EH (cell line): ENCODE results near the gene GOLGA6L9.
A peak's percentile ranks its signal among the peaks of the same experiment; 100 is the strongest.
"Not testable (repeated sequence)": the region's sequence is repeated elsewhere in the genome, so short reads cannot be mapped to it uniquely, and the experiment has no call there.

Source experiments
- DNase-seq: peaks from one replicate; pipeline ENCODE4 v3.0.0-alpha.2; 2015; ENCODE audit warnings: low read depth

Gene GOLGA6L9, protein sequence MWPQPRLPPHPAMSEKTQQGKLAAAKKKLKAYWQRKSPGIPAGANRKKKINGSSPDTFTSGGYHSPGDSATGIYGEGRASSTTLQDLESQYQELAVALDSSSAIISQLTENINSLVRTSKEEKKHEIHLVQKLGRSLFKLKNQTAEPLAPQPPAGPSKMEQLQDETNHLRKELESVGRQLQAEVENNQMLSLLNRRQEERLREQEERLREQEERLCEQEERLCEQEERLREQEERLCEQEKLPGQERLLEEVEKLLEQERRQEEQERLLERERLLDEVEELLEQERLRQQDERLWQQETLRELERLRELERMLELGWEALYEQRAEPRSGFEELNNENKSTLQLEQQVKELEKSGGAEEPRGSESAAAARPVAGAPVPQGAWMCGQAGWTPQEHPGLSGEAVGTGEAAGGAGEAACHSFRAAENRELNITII

DNA sequence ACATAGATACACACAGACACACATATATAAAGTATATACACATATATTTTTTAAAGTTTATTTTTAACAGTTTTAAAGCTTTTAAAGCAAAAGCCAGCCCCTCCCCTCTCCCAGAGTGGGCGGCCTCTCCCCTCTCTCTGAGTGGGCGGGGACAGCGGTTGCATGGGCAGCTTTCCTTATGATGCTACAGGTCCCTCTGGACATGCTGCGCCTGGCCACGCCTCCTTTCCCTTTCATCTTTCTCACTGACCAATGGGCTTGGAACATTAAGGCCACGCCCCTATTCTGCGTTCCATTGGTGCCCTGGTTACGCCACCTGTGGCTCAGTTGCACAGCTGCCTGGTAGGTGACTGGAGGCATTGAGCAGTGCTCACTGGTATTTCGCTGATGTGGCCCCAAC is at the start of gene GOLGA6L9:
GOLGA6L9 (plus strand) TSS at position 124 of the 400 bp plus-strand sequence; CDS start at position 388, 264 bp downstream.
- not testable (repeated sequence) for DNase-seq

DNA sequence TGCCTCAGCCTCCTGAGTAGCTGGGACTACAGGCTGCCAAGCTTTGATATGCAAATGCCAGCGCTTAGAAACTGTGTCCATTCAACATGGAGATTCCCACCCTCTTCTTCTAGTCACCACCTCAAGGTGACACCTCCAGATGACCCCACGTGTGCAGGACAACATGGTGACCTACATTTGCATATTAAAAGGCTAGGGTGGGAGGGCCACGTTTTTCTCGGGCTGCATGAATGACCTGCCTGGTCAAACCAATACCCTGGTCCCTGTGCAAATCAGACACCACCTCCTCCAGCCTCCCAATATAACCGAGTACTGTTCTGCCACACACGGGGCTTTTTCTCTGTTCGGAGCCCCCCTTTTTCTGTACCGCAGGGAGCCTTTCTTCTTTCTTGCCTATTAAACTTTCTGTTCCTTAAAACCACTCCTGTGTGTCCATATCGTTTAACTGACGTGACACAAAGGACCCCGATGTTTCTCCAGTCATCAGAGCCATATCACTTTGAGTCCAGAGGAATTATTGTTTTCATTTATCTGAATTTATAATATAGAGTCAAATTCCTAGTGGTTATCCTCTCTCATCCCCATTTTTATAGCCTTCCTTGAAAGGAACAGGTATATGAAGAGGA is 48.2 kb upstream of the GOLGA6L9 start:
- DNase-seq: not testable (repeated sequence)

DNA sequence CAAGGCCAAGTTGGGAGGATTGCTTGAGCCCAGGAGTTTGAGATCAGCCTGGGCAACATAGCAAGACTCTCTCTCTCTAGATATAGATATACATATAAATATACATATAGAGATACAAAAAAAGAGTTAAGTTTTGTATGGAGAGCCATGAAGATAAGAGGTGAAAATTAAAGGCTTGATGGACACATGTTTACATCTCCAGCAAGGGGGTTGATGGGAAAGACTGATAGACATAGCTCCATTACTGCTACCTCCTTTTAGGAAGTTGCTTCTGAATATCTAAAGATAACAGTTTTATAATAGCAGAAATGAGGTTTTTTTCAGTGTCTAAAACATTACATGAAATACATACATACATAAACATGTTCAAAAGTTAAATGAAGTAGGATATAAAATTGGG is 42.4 kb upstream of the GOLGA6L9 start:
- not testable (repeated sequence) for DNase-seq

DNA sequence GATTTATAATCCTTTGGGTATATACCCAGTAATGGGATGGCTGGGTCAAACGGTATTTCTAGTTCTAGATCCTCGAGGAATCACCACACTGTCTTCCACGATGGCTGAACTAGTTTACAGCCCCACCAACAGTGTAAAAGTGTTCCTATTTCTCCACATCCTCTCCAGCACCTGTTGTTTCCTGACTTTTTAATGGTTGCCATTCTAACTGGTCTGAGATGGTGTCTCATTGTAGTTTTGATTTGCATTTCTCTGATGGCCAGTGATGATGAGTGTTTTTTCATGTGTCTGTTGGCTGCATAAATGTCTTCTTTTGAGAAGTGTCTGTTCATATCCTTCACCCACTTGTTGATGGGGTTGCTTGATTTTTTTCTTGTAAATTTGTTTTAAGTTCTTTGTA is 39.5 kb upstream of the GOLGA6L9 start:
- not testable (repeated sequence) for DNase-seq

DNA sequence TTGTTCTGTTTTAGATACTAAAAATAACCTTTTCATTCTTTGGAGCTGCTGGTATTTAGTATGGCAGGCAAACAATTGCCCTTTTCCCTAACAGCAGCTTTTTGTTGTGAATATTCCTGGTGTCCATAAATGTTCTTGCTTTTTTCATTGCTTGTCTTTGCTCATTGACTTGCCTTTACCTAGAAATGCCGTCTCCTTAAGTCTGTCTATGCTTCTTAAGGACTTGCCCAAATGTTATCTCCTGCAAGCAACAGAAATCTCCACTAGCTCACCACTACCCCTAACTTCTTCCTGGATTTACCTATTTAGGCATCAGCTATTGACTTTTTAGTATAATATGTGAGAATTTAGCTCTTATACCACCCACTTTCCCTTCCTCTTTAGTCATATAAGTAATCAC is 37.5 kb upstream of the GOLGA6L9 start:
- DNase-seq: not testable (repeated sequence)

DNA sequence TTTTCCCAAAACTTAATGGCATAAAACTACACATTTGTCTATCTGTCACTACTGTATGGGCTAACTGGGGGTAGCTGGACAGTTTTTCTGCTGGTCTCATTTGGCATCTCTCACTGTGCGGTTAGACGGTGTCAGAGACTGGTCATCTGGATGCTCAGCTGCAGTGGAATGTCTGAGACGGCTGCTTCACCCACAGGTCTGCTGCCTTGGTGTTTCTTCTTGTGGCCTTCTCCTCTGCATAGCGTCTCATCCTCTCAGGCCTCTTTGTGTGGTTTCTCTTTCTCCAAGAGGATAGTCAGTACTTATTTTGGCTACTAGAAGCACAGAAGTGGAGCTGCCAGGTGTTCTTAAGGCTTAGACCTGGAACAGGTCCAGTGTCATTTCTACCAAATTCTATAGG is 35.9 kb upstream of the GOLGA6L9 start:
- DNase-seq: peak; percentile 42

DNA sequence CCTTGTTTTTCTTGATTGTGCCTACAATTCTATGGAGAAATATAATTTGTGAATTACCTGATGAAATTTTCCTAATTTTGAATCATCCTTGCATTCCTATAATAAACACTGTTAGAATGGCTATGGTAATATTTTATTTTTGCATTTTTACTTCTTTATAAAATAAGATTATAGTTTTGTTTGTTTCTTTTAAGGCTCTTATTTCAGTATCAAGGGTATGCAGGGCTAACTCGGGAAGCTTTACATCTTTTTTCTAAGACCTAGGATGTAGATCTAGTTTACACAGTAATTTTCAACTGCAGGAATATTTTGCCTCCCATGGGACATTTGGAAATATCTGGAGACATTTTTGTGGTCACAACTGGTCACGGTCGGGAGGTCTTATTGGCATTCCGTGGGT is 33.8 kb upstream of the GOLGA6L9 start:
- DNase-seq: not testable (repeated sequence)

DNA sequence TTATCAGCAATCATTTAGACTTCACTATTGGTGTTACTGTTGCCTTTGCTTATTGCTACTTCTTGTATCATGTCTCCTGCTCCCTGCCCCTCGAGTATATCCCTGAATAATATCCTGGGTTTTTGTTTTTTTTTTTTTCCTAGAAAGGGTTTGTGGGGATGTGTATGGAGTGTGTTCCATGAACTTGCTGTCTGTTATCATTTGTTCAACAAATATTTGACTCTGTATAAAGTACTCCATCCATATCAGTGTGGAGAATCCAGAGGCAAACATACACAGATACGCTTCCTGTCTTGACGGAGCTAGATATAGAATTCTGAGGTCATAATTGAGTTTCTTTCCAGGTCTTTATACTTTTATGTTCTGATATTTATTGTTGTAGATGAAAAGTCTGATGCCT is 31.8 kb upstream of the GOLGA6L9 start:
- no peak for DNase-seq

DNA sequence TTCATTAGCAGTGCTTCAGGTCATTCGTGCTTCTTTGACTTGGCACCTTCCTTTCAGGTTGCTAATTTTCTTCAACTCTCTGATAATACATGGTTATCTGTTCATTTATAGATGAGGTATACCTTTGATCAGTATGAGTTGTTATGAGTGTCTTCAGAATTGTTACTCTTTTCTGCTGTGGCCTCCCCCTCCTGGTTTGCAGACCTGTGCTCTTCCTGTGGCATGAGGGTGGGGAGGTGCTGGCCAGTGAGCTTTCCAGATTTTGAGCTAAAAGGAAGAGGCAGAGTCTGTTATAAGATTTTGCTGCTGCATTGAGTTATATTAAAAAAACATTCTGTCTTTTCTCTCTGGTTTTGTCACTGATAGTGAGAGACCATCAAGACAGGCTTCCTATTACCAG is 30.8 kb upstream of the GOLGA6L9 start:
- DNase-seq: no peak

DNA sequence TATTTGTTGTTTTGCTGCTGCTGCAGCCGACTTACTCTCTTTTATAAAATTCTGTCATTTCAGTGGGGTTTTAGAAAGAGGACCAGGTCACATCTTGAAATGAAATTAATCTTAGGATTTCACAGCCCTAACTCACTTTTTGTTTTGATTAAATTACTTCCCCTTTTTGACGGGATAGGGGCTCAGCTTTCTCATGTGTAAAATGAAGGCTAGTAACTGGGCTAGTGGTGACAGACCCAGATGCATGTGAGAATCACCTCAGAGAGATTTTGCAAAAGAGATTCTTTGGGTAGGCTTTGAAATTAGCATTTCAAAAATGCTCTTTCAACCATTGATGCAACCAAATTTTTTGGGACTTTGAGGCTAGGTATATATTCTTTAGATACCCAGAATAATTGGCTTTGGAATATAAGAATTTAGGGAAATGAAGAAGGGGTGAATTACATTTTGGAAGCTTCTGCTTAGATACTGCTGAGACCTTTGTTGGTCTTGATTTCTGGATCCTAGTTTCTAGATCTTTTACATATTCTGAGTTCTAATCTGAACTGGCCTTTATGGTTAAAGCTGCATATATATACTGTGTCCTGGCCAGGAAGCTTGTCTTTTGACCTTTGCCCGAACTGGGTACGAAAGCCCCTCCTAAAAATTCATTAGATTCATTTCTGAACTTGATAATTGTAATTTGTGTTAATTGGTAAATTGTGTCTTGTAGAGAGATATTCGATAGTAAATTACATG is 30.1 kb upstream of the GOLGA6L9 start:
- DNase-seq: not testable (repeated sequence)

DNA sequence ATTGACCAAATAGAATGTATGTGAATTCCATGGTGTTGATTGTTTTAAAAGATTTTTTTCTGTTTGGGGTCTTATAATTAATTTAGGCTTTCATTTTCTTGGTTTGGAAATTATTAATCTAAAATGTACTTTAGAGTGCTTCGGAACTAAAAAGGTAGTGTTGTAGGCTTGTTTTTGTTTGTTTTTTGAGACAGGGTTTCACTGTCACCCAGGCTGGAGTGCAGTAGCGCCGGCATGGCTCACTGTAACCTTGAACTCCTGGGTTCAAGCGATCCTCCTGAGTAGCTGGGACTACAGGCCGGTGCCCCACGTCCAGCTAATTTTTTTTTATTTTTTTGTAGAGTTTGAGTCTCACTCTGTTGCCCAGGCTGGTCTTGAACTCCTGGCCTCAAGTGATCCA is 27.7 kb upstream of the GOLGA6L9 start:
- not testable (repeated sequence) for DNase-seq

DNA sequence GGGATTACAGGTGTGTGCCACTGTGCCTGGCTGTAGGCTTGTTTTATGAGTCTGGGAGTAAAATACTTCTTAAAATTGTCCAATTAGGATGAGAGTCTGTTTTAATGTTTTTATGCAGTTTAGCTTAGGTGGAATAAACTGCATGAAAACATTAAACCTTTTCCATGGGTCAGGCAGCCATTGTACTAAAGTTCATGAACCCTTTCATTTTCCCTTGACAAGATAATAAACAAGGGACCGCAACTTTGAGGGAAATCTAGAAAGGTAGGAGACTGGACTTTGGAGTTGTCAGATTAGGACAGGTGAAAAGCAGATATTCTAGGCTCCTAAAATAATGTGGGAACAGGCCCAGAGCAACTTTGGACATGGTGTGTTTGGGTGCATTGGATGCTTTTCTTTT is 27.3 kb upstream of the GOLGA6L9 start:
- DNase-seq: not testable (repeated sequence)

DNA sequence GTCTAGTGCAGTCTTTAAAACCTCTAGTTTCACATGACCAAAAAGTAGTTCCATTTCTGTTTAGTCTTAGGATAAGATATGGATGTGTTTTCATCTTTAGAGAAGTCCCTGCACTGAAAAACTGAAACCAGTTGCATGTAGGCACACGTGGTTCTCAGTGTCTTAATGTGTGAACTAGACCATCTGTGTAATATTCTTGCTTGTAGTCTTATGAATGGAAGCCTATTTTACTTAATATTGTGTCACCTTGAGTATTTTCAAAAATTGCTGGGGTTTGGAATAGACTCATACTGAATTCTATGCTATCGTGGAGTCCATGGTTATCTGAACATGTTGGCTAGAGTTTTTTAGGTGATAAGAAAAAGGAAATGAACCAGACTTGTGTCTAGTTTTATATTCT is 23.4 kb upstream of the GOLGA6L9 start:
- not testable (repeated sequence) for DNase-seq

DNA sequence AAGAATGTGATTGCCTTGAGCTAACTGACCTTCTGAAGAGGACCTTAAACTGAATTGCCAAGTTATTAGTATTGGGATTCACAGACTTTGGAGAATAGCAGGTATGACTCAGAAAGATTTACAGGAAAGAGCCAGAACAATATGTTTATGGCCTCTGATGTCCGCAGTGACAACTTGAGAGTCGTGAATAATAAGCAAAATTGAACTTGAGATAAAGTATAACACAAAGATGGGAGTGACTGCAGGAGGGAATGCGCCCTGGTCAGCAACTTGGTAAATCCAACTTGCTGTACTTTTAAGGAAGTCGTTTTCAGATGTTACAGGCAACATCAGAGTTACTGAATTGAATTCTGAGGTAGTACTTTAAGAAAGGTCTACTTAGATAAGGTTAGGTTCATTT is 19.3 kb upstream of the GOLGA6L9 start:
- not testable (repeated sequence) for DNase-seq

DNA sequence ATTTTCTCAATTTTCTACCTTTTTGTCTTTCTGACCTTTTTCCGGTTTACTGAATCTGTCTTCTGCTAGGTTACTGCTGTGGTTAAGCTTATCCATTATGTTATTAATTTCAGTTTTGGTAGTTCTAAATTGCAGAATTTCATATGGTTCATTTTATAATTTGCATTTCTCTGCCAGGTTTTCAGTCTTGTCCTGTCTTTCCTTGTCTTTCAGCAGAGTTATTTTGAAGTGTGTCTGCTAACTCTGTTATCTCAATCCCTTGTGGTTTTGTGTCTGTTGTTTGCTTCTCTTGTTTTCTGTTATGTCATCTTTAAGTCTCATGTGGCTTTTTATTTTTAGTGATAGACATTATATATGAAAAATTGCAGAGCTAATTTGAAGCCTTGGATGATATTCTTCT is 18.0 kb upstream of the GOLGA6L9 start:
- not testable (repeated sequence) for DNase-seq

DNA sequence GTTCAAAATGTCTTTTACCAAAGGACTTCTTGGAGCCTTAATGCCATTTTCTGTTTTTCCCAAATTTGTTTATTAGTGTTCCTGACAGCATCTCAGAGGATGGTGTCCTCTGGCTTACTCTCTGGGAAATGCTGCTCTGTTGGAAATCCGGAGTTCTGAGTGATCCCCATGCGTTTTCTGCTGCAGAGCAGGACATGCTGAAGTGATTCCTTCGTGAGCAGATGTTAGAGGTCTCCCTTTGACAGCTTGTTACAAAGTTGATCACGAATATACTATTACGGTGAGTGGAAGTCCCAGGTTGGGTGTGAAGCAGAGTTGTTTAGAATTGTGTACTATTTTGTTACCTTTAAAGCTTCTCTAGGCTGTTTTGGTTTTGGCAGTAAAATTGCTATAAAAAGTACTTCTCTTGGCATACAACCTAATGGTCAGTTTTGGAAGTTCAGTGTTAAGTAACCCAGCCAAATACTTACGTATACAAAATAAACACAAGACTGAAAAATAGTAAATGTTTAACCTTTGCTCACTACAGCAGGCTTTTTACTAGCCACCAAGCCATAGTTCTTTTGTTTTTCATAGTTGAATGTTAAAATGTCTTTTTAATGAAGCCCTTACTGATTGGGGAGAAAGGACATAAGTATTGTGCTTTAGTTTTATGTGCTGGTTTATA is 15.0 kb upstream of the GOLGA6L9 start:
- DNase-seq: peak; percentile 3

DNA sequence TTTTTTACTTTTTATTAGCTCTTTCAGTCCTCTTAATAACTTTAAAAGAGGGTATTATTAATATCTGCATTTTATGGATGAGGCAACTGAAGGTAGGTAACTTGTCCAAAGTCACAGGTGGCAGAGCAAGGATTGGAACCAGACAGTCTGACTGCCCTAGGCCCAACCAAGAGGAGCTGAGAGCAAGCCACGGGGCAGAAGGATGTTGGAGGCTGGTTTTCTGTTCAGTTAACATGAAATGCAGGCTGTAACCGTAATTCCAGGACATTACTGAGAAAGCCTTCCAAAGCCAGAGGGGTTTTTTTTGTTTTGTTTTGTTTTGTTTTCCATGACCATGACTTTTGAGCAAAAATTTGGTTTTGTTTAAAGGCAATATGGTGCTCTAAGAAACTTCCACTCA is 9.1 kb upstream of the GOLGA6L9 start:
- not testable (repeated sequence) for DNase-seq

DNA sequence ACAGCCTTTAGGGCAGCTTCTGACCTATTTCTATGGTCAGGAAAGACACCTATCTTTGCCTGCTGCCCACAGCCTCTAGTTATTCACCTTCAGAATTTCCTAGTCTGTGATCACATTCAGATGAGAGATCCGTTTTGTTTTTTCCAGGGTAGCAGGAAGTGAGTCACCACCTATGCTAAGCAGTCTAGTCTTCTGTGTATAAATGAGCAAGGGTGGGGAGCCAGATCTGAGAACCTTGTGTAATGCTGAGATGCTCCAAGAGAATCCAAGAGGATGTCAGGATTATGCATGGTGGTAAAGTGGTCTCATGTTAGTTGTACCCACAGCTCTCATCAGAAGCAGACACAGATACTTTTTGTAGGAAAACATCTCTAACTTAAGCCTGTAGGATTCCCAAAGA is 8.7 kb upstream of the GOLGA6L9 start:
- DNase-seq: not testable (repeated sequence)

DNA sequence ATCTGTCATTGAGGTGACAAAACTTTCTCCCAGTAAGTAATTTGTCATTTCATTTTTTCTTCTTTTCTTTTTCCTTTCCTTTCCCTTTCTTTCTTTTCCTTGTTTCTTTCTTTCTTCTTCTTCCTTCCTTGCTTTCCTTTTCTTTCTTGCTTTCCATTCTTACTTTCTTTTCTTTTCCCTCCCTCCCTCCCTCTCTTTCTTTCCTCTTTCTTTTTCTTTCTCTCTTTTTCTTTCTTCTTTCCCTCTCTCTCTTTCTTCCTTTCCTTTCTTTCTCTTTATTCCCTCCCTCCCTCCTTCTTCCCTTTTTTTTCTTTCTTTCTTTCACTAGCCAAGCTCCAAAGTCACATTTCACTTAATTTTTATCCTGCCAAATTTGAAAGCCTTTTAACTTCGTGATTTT is 2.5 kb upstream of the GOLGA6L9 start:
- DNase-seq: not testable (repeated sequence)

DNA sequence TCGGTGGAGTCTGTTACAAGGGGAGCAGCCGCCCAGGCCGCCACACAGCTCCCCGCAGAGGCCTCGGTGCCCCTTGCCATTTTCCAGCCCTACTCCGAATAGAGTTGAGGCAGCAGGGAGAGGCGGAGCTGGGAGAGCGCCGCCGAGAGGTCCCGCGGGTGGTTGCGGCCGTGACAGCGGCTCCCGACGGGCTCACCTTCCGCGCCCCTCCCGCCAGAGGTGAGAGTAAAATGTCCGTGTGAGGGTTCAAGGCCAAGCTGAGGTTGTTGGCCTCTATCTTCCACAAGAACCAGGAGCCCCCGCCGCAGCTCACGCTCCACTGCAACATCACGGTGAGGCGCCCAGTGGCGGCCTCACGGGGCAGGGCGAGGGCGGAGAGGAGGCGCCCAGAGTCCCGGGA is 15.8 kb downstream of the GOLGA6L9 start:
- not testable (repeated sequence) for DNase-seq

DNA sequence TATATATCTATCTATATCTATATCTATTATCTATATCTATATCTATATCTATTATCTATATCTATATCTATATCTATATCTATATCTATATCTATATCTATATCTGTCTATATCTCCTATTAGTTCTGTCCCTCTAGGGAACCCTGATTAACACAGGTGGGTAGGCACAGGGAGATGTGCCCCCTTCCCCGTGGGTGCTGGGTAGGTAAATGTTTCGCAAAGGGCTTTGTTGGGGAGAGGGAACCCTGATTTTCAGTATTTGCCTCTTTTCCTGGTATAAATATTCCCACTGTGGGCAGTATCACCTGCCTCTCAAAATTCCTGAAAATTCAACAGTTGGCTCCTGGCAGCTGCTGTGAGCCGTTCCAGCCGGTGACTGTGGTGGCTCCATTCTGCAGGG is 27.7 kb downstream of the GOLGA6L9 start:
- DNase-seq: not testable (repeated sequence)

DNA sequence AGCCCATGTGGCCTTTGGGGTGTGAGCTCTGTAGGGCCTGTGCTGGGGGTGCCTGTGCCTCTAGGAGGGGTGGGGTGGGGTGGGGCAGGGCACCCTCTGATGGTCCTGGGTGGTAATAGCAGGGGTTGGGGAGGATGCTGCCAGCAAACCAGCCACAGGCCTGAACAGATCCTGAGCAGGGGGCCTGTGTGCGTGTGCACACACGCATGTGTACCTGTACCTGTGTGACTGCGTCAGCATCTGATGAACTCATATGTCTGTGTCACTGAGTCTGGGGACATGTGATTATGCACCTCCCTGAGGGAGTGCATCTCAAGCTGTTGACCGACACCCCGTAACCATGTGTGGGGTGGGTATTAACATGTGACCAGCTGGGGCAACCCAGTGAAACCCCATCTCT is 36.0 kb downstream of the GOLGA6L9 start:
- not testable (repeated sequence) for DNase-seq
